Measurements from ENCODE around the gene RUSF1.
"Not testable (repeated sequence)": the region's sequence is repeated elsewhere in the genome, so short reads cannot be mapped to it uniquely, and the experiment has no call there.

The RUSF1 gene

GRCh38 chr16:31487071-31487719 is 21.0 kb downstream of the RUSF1 start:
- DNase-seq (ENCODE audit: low spot score) = no peak

- no peak for DNase-seq (ENCODE audit: low spot score)
These were observed 22.1 kb downstream of the RUSF1 start for GRCh38 chr16:31486045-31486444.

DNA sequence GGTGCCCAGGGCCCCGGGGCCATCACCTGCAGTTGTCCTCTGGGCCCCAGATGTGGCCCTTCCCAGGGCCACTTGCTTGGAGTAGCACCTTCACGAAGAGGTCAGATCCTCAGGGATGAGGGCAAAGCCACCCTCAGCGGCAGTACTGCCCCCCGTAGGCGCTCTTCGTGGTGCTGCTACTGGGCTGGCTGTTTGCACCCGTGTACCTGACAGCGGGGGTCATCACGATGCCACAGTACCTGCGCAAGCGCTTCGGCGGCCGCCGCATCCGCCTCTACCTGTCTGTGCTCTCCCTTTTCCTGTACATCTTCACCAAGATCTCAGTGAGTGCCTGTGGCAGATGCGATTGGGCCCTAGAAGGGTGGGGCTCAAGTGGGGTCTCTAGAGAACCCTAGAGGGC is 22.6 kb downstream of the RUSF1 start:
- no peak for DNase-seq (ENCODE audit: low spot score)

DNA sequence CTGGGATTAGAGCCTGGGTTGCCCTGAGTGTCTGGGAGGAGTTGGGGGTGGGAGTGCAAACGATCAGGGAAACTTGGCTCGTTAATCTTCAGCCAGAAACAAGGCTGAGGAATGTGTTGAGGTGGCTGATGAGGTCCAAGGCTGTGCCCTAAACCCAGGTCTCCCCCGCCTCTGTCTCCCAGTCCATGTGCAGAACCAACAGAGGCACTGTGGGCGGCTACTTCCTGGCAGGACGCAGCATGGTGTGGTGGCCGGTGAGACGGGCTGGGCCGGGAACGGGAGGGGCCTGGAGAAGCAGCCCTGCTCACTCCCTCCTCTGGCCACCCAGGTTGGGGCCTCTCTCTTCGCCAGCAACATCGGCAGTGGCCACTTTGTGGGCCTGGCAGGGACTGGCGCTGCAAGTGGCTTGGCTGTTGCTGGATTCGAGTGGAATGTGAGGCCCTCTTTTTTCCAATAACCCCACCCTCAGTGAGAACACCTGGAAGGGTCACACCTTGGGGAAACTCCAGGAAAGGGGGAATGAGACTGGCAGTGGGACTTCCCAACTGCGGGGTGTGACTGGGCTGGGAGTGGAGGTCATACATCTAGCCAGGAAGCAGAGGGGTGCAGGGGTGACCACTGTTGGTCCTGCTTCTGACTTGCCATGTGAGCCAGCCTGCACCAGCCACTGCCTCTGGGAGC is 23.6 kb downstream of the RUSF1 start:
- DNase-seq (ENCODE audit: low spot score) = no peak

DNA sequence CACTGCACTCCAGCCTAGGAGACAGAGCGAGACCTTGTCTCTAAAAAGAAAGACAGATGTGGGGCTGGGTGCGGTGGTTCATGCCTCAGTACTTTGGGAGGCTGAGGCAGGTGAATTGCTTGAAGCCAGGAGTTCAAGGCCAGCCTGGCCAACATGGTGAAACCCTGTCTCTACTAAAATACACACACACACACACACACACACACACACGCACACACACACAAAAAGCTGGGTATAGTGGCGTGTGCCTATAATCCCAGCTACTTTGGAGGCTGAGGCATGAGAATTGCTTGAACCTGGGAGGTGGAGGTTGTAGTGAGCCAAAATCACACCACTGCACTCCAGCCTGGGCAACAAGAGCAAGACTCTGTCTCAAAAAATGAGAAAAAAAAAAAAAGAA is 24.1 kb downstream of the RUSF1 start:
- not testable (repeated sequence) for DNase-seq (ENCODE audit: low spot score)

DNA sequence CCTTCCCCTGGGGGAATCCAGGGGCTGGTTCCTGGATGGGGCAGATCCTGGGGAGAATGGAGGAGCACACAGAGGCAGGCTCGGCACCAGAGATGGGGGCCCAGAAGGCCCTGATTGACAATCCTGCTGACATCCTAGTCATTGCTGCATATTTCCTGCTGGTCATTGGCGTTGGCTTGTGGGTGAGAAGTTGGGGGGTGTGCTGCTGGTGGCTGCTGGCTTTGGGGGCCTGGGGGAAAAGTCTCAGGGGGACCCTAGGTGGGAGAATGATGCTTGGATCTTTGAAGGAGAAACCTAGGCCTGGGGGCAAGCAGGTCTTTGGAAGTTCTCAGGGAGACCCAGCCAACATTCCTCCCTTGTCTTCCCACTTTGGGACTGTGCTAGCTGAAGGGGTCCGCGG is 25.1 kb downstream of the RUSF1 start, which contains the start of gene SLC5A2:
SLC5A2 (plus strand) TSS at position 43 of the 400 bp plus-strand sequence; CDS start at position 57, 14 bp downstream.
- no peak for DNase-seq (ENCODE audit: low spot score)

GRCh38 chr16:31480851-31481536 is 27.2 kb downstream of the RUSF1 start:
- peak; percentile 34 for DNase-seq (ENCODE audit: low spot score)

GRCh38 chr16:31479751-31480150 is 28.4 kb downstream of the RUSF1 start:
- DNase-seq (ENCODE audit: low spot score) = no peak

DNA sequence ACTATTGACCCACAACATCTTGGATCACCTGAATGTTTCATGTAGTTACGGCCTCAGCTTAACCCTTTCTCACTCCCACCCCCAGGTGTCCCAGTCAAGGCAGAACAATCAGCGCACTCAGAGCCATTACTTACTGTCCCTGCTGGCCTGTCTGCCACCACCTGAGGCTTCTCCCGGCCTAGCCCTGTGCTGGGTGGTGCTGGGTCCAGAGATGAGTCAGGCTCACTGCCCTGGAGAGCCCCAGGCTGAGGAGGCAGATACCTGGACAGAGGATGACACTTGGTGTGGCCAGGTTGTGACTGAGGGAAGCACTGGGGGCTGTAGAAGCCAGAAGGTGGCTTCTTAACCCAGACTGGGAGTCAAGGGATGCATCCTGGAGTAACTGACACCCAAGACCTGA is 29.2 kb downstream of the RUSF1 start:
- DNase-seq (ENCODE audit: low spot score) = no peak

GRCh38 chr16:31477220-31478216 is 30.7 kb downstream of the RUSF1 start:
- peak; percentile 45 for DNase-seq (ENCODE audit: low spot score)

DNA sequence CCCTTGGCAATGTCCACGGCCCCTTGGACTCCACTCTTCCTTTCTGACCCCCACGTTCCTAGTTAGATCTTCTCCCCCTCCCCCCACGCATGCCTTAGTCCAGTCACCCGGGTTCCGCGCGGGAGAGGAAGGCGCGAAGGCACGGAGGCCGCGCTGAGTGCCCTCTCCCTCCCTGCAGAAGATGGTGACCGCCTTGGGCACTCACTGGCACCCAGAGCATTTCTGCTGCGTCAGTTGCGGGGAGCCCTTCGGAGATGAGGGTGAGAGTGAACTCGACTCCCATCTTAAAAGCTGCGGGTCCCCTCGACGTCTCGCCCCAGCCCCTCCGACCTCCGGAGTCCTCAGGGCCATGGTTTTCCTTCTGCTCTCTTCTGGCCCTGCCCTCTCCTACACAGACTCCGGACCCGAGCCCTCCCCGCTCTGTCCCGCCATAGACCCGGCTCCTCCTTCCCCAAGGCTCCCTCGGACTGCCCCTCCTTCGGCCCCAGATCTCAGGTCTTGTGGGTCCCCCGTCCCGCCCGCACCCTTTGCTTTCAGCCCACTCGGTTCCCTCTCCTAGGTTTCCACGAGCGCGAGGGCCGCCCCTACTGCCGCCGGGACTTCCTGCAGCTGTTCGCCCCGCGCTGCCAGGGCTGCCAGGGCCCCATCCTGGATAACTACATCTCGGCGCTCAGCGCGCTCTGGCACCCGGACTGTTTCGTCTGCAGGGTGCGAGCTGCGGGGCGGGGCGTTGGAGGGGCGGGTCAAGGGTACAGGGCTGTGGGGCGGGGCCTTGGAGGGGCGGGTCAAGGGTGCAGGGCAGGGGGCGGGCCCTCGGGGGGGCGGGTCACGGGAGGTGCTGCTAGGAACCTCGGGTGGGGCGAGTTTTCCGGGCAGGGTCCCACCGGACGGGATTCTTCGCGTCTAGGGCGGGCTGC is 31.6 kb downstream of the RUSF1 start:
- peak; percentile 89 for DNase-seq (ENCODE audit: low spot score)

GRCh38 chr16:31475946-31476302 is 32.3 kb downstream of the RUSF1 start:
- DNase-seq (ENCODE audit: low spot score) = peak; percentile 58

GRCh38 chr16:31474773-31475738 is 33.1 kb downstream of the RUSF1 start:
- no peak for DNase-seq (ENCODE audit: low spot score)

DNA sequence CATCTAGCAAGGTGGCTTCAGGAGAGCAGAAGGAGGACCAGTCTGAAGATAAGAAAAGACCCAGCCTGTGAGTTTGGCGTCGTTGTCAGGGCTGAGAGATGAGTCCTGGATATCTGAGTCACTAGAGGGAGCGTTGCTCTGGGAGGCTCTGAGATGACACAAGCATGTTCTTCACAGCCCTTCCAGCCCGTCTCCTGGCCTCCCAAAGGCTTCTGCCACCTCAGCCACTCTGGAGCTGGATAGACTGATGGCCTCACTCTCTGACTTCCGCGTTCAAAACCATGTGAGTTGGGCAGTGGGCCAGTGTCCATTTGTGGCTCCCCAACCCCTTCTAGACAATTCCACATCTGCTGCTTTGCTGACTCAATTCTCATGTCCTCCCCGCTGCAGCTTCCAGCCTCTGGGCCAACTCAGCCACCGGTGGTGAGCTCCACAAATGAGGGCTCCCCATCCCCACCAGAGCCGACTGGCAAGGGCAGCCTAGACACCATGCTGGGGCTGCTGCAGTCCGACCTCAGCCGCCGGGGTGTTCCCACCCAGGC is 33.9 kb downstream of the RUSF1 start:
- DNase-seq (ENCODE audit: low spot score) = peak; percentile 63

- no peak for DNase-seq (ENCODE audit: low spot score)
These were observed 34.8 kb downstream of the RUSF1 start for GRCh38 chr16:31473264-31473984.

- peak; percentile 96 for DNase-seq (ENCODE audit: low spot score)
These were observed 35.4 kb downstream of the RUSF1 start for GRCh38 chr16:31472709-31473203.

- DNase-seq (ENCODE audit: low spot score) = no peak
These were observed 36.1 kb downstream of the RUSF1 start, which contains the start of gene TGFB1I1 for GRCh38 chr16:31471875-31472708. TSS of gene TGFB1I1 (plus strand) at chr16:31472152. CDS start at chr16:31472189, 37 bp downstream.

All from hematopoietic multipotent progenitor cell treated with erythropoietin and hydrocortisone succinate and interleukin-3 and kit ligand, for 15 days (in vitro differentiated cells).